ENCODE data around the gene RPL35. TPM values are rescaled to one million over a fixed set of nuclear protein-coding genes. Genes with fewer than 3 reads are reported as not detected.

The RPL35 gene
- total RNA-seq, 1 donor from 2014 or later: 2,123 TPM

- no peaks in the 10 kb centered on the region for H3K27me3 ChIP-seq
- no peaks in the 10 kb centered on the region for H3K36me3 ChIP-seq
- no peaks in the 10 kb centered on the region for H3K9me3 ChIP-seq
- no peak overlapping the region for H3K27ac ChIP-seq
- H3K4me3 ChIP-seq: no peak overlapping the region
- no peak for TF ChIP-seq CTCF (IDR thresholded peaks at IDR 0.05)
- intact Hi-C loops (cut with DNase I): no loop called here
- DNase-seq (ENCODE audit: low spot score in 2 of 2): no peak
- H3K4me1 ChIP-seq: peaks cover 0 to 2% of the 10 kb centered on the region in 2 donors
Measured at GRCh38 chr9:124828489-124829333, 33.0 kb downstream of the RPL35 start.

GRCh38 chr9:124820698-124821623 lies 40.8 kb downstream of the RPL35 start:
- no peak for TF ChIP-seq CTCF (IDR thresholded peaks at IDR 0.05)
- Histone ChIP-seq H3K4me1 (no peaks in the 10 kb centered on the region), H3K36me3 (no peaks in the 10 kb centered on the region), H3K4me3 (no peak overlapping the region), H3K27ac (no peak overlapping the region), H3K27me3 (no peaks in the 10 kb centered on the region), H3K9me3 (no peaks in the 10 kb centered on the region)
- no peak for DNase-seq (ENCODE audit: low spot score in 2 of 2)
- intact Hi-C loops (cut with DNase I): no loop called here

- no peaks in the 10 kb centered on the region for H3K36me3 ChIP-seq
- no peak for TF ChIP-seq CTCF (IDR thresholded peaks at IDR 0.05)
- H3K27ac ChIP-seq: no peak overlapping the region
- no peak for DNase-seq (ENCODE audit: low spot score in 2 of 2)
- intact Hi-C loops (cut with DNase I): loop anchor here (10.0 kb wide), 1 partner anchor 314 kb away; the partner anchor contains the start of gene NR5A1
- no peaks in the 10 kb centered on the region for H3K4me1 ChIP-seq
- H3K9me3 ChIP-seq: no peaks in the 10 kb centered on the region
- H3K4me3 ChIP-seq: no peak overlapping the region
- H3K27me3 ChIP-seq: no peaks in the 10 kb centered on the region
Measured at GRCh38 chr9:124818431-124819281, 43.1 kb downstream of the RPL35 start.

GRCh38 chr9:124815601-124816000 lies 46.2 kb downstream of the RPL35 start:
- intact Hi-C loops (cut with DNase I): loop anchor here (10.0 kb wide), 1 partner anchor 311 kb away; the partner anchor contains the start of gene NR5A1
- TF ChIP-seq CTCF (IDR thresholded peaks at IDR 0.05): no peak
- no peak for DNase-seq (ENCODE audit: low spot score in 2 of 2)

GRCh38 chr9:124814164-124814535 lies 47.6 kb downstream of the RPL35 start:
- Histone ChIP-seq H3K36me3 (no peaks in the 10 kb centered on the region), H3K4me1 (no peaks in the 10 kb centered on the region), H3K27ac (no peak overlapping the region), H3K4me3 (no peak overlapping the region), H3K27me3 (no peaks in the 10 kb centered on the region), H3K9me3 (no peaks in the 10 kb centered on the region)
- TF ChIP-seq CTCF (IDR thresholded peaks at IDR 0.05): no peak
- intact Hi-C loops (cut with DNase I): loop anchor here (10.0 kb wide), 1 partner anchor 309 kb away; the partner anchor contains the start of gene NR5A1
- no peak for DNase-seq (ENCODE audit: low spot score in 2 of 2)

More at GRCh38 chr9:124815601-124816000, 46.2 kb downstream of the RPL35 start:
- Histone ChIP-seq H3K36me3 (no peaks in the 10 kb centered on the region), H3K4me3 (no peak overlapping the region), H3K4me1 (no peaks in the 10 kb centered on the region), H3K27me3 (no peaks in the 10 kb centered on the region), H3K9me3 (no peaks in the 10 kb centered on the region), H3K27ac (no peak overlapping the region)

All from ascending aorta (tissue), 2 donors.